Osteoblast (primary cell): ENCODE measurements around the gene MAN2A2. TPM values are rescaled to one million over a fixed set of nuclear protein-coding genes. Genes with fewer than 3 reads are reported as not detected.

Source experiments
- DNase-seq: peaks from one replicate; pipeline ENCODE4 v3.0.0; 2011; ENCODE audit warnings: low spot score, mixed read lengths; ENCODE audit not compliant: insufficient read length; ENCODE audit errors: missing footprints
- H2AFZ ChIP-seq: 2 replicates; pipeline ENCODE4 v1.6.0; 2011; ENCODE audit warnings: mild to moderate bottlenecking, low read length
- H3K27ac ChIP-seq: 2 replicates; pipeline ENCODE4 v1.5.1; 2011; ENCODE audit warnings: mild to moderate bottlenecking, low read depth, low read length, moderate library complexity
- H3K27me3 ChIP-seq: 2 replicates; pipeline ENCODE4 v1.6.0; 2012; ENCODE audit warnings: mild to moderate bottlenecking, control low read depth, inconsistent platforms, low read length, moderate library complexity; ENCODE audit not compliant: insufficient read depth
- H3K36me3 ChIP-seq: 2 replicates; pipeline ENCODE4 v1.5.1; 2011; ENCODE audit warnings: mild to moderate bottlenecking, low read length, control low read depth, moderate library complexity; ENCODE audit not compliant: insufficient read depth
- H3K4me1 ChIP-seq: 2 replicates; pipeline ENCODE4 v1.5.1; 2011; ENCODE audit warnings: mild to moderate bottlenecking, low read length, control low read depth, moderate library complexity; ENCODE audit not compliant: insufficient read depth
- H3K4me2 ChIP-seq: 2 replicates; pipeline ENCODE4 v1.6.0; 2011; ENCODE audit warnings: mild to moderate bottlenecking, low read length; ENCODE audit not compliant: insufficient read depth
- H3K4me3 ChIP-seq: fragments of 200-600 bp; sonication (generic); 3 replicates; pipeline ENCODE4 v1.5.1; 2012; ENCODE audit warnings: mild to moderate bottlenecking, low read length, inconsistent platforms; ENCODE audit not compliant: insufficient read depth
- H3K79me2 ChIP-seq: 2 replicates; pipeline ENCODE4 v1.6.0; 2012; ENCODE audit warnings: mild to moderate bottlenecking, low read length, control low read depth, inconsistent platforms; ENCODE audit not compliant: insufficient read depth
- H3K9me3 ChIP-seq: 2 replicates; pipeline ENCODE4 v1.5.1; 2011; ENCODE audit warnings: low read depth, low read length, control low read depth
- H4K20me1 ChIP-seq: 2 replicates; pipeline ENCODE4 v1.6.0; 2012; ENCODE audit warnings: mild to moderate bottlenecking, low read length, control low read depth; ENCODE audit not compliant: insufficient read depth
- total RNA-seq: library from RNA; depleted of rRNA; stranded (reverse); fragments of >200 nt; gene quantifications from 2 replicates; pipeline ENCODE4 v1.2.3, GENCODE V29; 2012
- TF ChIP-seq, protein P1 (sequence below): IDR thresholded peaks from 2 replicates; pipeline ENCODE4 v1.5.1; 2011; ENCODE audit warnings: mild to moderate bottlenecking, low read depth, low read length, moderate library complexity; ENCODE audit errors: extremely low read depth

MAN2A2 gene
- total RNA-seq, 1 donor: 15.2 TPM

DNA sequence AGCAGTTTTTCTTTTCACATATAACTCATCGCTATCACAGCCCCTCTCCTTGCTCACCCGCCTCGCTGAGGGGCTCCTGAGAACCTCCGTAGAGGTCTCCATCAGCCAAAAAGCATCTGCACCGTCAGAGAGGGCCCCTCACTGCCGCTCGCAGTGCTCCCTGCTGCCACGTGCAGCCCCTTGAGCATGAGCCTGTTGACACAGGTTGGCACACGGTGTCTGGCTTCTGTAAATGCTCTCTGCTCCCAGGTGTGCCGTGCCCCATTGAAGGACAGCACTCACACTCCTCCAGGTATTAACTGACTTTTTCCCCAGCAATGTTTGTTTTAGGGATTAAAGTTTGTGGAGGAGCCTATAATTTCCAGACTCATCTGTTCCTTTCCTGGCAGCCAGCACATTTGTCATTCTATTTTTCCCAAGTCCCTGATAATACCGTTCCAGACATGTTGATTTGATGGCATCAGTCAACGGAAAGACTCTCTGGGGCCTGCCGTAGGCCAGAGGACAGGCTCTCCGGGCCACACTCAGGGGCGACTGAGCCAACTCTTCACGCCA, 36.9 kb upstream of the MAN2A2 start:
- H3K27ac ChIP-seq: no peak overlapping the region
- H3K79me2 ChIP-seq: peaks cover 10% of the 10 kb centered on the region
- TF ChIP-seq, protein P1, sequence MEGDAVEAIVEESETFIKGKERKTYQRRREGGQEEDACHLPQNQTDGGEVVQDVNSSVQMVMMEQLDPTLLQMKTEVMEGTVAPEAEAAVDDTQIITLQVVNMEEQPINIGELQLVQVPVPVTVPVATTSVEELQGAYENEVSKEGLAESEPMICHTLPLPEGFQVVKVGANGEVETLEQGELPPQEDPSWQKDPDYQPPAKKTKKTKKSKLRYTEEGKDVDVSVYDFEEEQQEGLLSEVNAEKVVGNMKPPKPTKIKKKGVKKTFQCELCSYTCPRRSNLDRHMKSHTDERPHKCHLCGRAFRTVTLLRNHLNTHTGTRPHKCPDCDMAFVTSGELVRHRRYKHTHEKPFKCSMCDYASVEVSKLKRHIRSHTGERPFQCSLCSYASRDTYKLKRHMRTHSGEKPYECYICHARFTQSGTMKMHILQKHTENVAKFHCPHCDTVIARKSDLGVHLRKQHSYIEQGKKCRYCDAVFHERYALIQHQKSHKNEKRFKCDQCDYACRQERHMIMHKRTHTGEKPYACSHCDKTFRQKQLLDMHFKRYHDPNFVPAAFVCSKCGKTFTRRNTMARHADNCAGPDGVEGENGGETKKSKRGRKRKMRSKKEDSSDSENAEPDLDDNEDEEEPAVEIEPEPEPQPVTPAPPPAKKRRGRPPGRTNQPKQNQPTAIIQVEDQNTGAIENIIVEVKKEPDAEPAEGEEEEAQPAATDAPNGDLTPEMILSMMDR: no peak
- H3K4me2 ChIP-seq: no peak overlapping the region
- H3K9me3 ChIP-seq: no peaks in the 10 kb centered on the region
- H2AFZ ChIP-seq: no peak overlapping the region
- no peaks in the 10 kb centered on the region for H4K20me1 ChIP-seq
- H3K36me3 ChIP-seq: no peaks in the 10 kb centered on the region
- no peak for DNase-seq
- H3K4me3 ChIP-seq: no peak overlapping the region
- H3K27me3 ChIP-seq: no peaks in the 10 kb centered on the region
- H3K4me1 ChIP-seq: peaks cover 33% of the 10 kb centered on the region

DNA sequence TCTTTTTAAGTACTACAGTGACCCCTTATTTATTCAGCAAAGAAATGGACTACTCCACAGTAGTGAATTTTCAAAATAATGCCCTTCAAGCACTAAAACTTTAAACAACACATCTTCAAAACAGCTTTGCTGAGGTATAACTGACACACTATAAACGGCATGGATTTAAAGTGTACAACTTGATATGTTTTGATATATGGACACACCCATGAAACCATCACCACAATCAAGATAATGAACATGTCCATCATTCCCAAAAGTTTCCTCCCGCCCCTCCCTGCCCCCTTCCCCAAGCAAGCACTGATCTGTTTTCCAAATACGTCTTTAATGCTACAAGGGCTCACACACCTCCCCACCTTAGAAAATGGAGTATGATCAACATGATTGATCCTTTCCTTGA, 36.3 kb upstream of the MAN2A2 start:
- TF ChIP-seq, protein P1: no peak
- H4K20me1 ChIP-seq: no peaks in the 10 kb centered on the region
- DNase-seq: no peak

DNA sequence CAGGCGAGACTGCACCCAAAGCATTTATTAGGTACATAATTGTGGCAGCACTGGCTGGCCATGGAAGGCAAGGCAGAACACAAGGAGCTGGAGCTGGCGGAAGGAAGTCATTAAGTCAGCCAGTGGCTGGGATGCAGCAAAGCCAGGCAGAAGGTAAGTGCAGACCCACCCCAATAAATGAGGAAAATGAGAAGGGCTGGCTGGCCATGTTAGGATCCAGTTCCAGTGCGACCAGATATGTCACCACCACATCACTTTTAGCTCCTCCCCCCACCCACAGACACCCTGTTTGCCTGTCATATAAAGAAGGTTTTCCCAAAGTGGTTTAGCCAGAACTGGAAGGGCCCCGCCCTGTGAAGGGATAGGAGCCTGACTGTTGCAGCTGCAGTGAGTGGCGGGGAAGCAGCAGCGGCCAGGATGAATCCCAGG, 34.8 kb upstream of the MAN2A2 start, which contains the start of gene FURIN:
Gene FURIN, plus strand, starts transcription at position 328 of the 429 bp plus-strand sequence. CDS start 7,153 bp downstream, outside the sequence.
- Histone ChIP-seq H4K20me1 (peaks cover 4% of the 10 kb centered on the region), H3K9me3 (no peaks in the 10 kb centered on the region), H3K4me1 (peaks cover 43% of the 10 kb centered on the region), H3K4me3 (no peak within 1 kb of the TSS), H3K27ac (peak within 1 kb of the TSS; percentile 83), H3K79me2 (peaks cover 27% of the 10 kb centered on the region), H3K4me2 (peak within 1 kb of the TSS; percentile 90), H3K36me3 (no peaks in the 10 kb centered on the region), H2AFZ (no peak within 1 kb of the TSS), H3K27me3 (no peaks in the 10 kb centered on the region)
- TF ChIP-seq, protein P1: no peak
- DNase-seq: no peak

More for the DNA sequence above, 36.3 kb upstream of the MAN2A2 start:
- Histone ChIP-seq H2AFZ (no peak overlapping the region), H3K27me3 (no peaks in the 10 kb centered on the region), H3K36me3 (no peaks in the 10 kb centered on the region), H3K9me3 (no peaks in the 10 kb centered on the region), H3K4me3 (no peak overlapping the region), H3K4me1 (peaks cover 33% of the 10 kb centered on the region), H3K79me2 (peaks cover 12% of the 10 kb centered on the region), H3K27ac (no peak overlapping the region), H3K4me2 (no peak overlapping the region)

DNA sequence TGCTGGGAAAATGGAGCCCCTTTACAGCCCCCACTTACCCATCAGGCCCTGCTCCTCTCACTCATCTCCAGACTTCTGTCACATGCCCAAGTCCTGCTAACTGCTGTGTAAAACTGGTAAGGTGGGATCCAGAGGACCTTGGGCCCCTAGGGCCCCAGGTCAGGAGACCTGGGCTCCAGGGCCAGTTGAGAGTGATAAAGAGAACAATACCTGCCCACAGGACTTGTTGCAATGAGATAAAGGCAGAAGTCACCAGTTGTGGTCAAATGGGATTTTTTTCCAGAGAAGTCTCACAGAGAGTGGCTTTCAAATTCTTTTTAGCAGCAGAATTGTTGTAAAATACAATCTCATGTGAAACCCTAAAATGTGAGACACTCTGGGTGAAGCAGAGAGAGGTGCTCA, 34.0 kb upstream of the MAN2A2 start:
- peak overlapping the region; percentile 83 for H3K27ac ChIP-seq
- H3K4me1 ChIP-seq: peaks cover 45% of the 10 kb centered on the region
- H3K79me2 ChIP-seq: peaks cover 35% of the 10 kb centered on the region
- H4K20me1 ChIP-seq: peaks cover 12% of the 10 kb centered on the region
- DNase-seq: no peak
- H3K4me2 ChIP-seq: peak overlapping the region; percentile 90
- no peaks in the 10 kb centered on the region for H3K27me3 ChIP-seq
- no peak overlapping the region for H3K4me3 ChIP-seq
- H2AFZ ChIP-seq: no peak overlapping the region
- no peaks in the 10 kb centered on the region for H3K36me3 ChIP-seq
- TF ChIP-seq, protein P1: no peak
- H3K9me3 ChIP-seq: no peaks in the 10 kb centered on the region
